NCI-H82 treated with DMSO at 0.1 percent for 48 hours (cell line): ENCODE measurements around the gene TBC1D5.
"Not testable (repeated sequence)": the region's sequence is repeated elsewhere in the genome, so short reads cannot be mapped to it uniquely, and the experiment has no call there.

Experiments used
- DNase-seq: peaks from one replicate; lab custom pipeline; 2025; ENCODE audit not compliant: unreplicated experiment; lab: John Stamatoyannopoulos, UW

Gene TBC1D5

GRCh38 chr3:17714473-17714872 is 28.0 kb downstream of the TBC1D5 start:
- DNase-seq: no peak

GRCh38 chr3:17709236-17709810 is 33.1 kb downstream of the TBC1D5 start:
- no peak for DNase-seq

- DNase-seq: no peak
Observed at GRCh38 chr3:17707813-17708543, 34.5 kb downstream of the TBC1D5 start.

GRCh38 chr3:17705991-17706390 is 36.4 kb downstream of the TBC1D5 start:
- DNase-seq: not testable (repeated sequence)

GRCh38 chr3:17699815-17700214 is 42.6 kb downstream of the TBC1D5 start:
- not testable (repeated sequence) for DNase-seq

GRCh38 chr3:17695665-17696064 is 46.8 kb downstream of the TBC1D5 start:
- DNase-seq: not testable (repeated sequence)

- not testable (repeated sequence) for DNase-seq
Observed at GRCh38 chr3:17693670-17693999, 48.8 kb downstream of the TBC1D5 start.

- not testable (repeated sequence) for DNase-seq
Observed at GRCh38 chr3:17692846-17693669, 49.4 kb downstream of the TBC1D5 start.

- no peak for DNase-seq
Observed at GRCh38 chr3:17687566-17687965, 54.9 kb downstream of the TBC1D5 start.

GRCh38 chr3:17686613-17687012 is 55.8 kb downstream of the TBC1D5 start:
- DNase-seq: no peak

GRCh38 chr3:17683542-17684207 is 58.8 kb downstream of the TBC1D5 start:
- DNase-seq: no peak

GRCh38 chr3:17680530-17680929 is 61.9 kb downstream of the TBC1D5 start:
- DNase-seq: no peak

- DNase-seq: no peak
Observed at GRCh38 chr3:17678116-17678741, 64.2 kb downstream of the TBC1D5 start.

- DNase-seq: no peak
Observed at GRCh38 chr3:17674082-17674686, 68.2 kb downstream of the TBC1D5 start.

- no peak for DNase-seq
Observed at GRCh38 chr3:17672506-17672905, 69.9 kb downstream of the TBC1D5 start.

GRCh38 chr3:17670749-17671148 is 71.7 kb downstream of the TBC1D5 start:
- DNase-seq: no peak

GRCh38 chr3:17664923-17665322 is 77.5 kb downstream of the TBC1D5 start:
- no peak for DNase-seq

- no peak for DNase-seq
Observed at GRCh38 chr3:17656264-17656663, 86.2 kb downstream of the TBC1D5 start.

GRCh38 chr3:17655743-17656142 is 86.7 kb downstream of the TBC1D5 start:
- no peak for DNase-seq

GRCh38 chr3:17649748-17650147 is 92.7 kb downstream of the TBC1D5 start:
- not testable (repeated sequence) for DNase-seq
